ENCODE data around the gene RAB28.

RAB28 gene

DNA sequence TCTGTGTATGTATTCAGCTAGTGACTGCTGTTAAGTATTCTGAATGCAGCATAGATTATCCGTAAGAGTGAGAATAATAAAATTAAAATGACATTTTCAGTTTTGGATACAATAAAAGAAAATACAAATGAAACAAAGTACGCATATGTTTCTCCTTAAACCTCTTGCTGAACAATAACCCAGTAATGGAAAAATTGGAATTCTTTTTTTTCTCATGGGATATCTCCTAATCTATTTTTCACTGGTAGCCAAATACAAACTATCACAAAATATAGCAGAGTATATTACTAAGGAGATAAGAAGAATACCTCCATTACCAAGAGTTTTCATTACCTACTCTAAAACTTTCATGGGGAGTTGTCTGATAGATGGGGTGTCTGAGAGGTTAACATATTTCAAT, 6.0 kb downstream of the RAB28 start:
- H3K4me1 ChIP-seq (ENCODE audit: control insufficient read depth, insufficient read depth, low read length), result peaks cover 9% of the 10 kb centered on the region
- H3K27ac ChIP-seq (ENCODE audit: low read length), result no peak overlapping the region
- no peak overlapping the region for H3K4me3 ChIP-seq (ENCODE audit: low read length in 2 of 2)
- H3K9me3 ChIP-seq (ENCODE audit: control insufficient read depth in 2 of 2, low read length in 2 of 2), result no peaks in the 10 kb centered on the region
- H3K9ac ChIP-seq (ENCODE audit: low read length in 2 of 2), result peak overlapping the region in 1 of 2 donors; percentile 11
- H3K36me3 ChIP-seq (ENCODE audit: control insufficient read depth in 2 of 2, insufficient read depth in 2 of 2, low read length in 2 of 2), result no peaks in the 10 kb centered on the region
- H3K27me3 ChIP-seq (ENCODE audit: control insufficient read depth in 1 of 2, insufficient read depth in 2 of 2, low read length in 2 of 2), result no peaks in the 10 kb centered on the region

DNA sequence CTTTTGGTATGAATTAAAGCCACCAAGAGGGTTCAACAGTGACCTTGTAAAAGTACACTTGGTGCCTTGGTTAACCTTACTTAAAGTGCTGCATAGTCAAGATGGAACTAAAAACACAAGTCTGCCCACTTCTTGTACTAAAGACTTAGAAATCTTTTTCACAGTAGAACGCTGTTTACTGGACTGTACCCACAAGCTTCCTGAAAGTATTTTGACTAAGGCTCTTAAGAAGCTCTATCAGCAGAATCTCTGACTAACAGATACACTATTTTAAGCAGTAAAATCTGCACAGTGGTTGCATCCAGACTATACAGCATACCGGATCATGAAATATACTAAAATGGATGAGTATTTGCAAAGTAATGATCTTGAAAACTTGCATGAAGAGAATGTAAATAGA, 7.2 kb downstream of the RAB28 start:
- peak overlapping the region in 1 of 2 donors; percentile 9 for H3K4me3 ChIP-seq (ENCODE audit: low read length in 2 of 2)
- no peaks in the 10 kb centered on the region for H3K36me3 ChIP-seq (ENCODE audit: control insufficient read depth in 2 of 2, insufficient read depth in 2 of 2, low read length in 2 of 2)
- no peaks in the 10 kb centered on the region for H3K27me3 ChIP-seq (ENCODE audit: control insufficient read depth in 1 of 2, insufficient read depth in 2 of 2, low read length in 2 of 2)
- H3K9me3 ChIP-seq (ENCODE audit: control insufficient read depth in 2 of 2, low read length in 2 of 2), result no peaks in the 10 kb centered on the region
- no peak overlapping the region for H3K27ac ChIP-seq (ENCODE audit: low read length)
- H3K9ac ChIP-seq (ENCODE audit: low read length in 2 of 2), result no peak overlapping the region
- H3K4me1 ChIP-seq (ENCODE audit: control insufficient read depth, insufficient read depth, low read length), result peaks cover 4% of the 10 kb centered on the region

GRCh38 chr4:13476152-13476551, 8.0 kb downstream of the RAB28 start:
- Histone ChIP-seq H3K9me3 (ENCODE audit: control insufficient read depth in 2 of 2, low read length in 2 of 2) (no peaks in the 10 kb centered on the region), H3K27ac (ENCODE audit: low read length) (no peak overlapping the region), H3K36me3 (ENCODE audit: control insufficient read depth in 2 of 2, insufficient read depth in 2 of 2, low read length in 2 of 2) (no peaks in the 10 kb centered on the region), H3K4me1 (ENCODE audit: control insufficient read depth, insufficient read depth, low read length) (no peaks in the 10 kb centered on the region), H3K9ac (ENCODE audit: low read length in 2 of 2) (no peak overlapping the region), H3K27me3 (ENCODE audit: control insufficient read depth in 1 of 2, insufficient read depth in 2 of 2, low read length in 2 of 2) (no peaks in the 10 kb centered on the region), H3K4me3 (ENCODE audit: low read length in 2 of 2) (no peak overlapping the region)

- Histone ChIP-seq H3K27ac (ENCODE audit: low read length) (no peak overlapping the region), H3K27me3 (ENCODE audit: control insufficient read depth in 1 of 2, insufficient read depth in 2 of 2, low read length in 2 of 2) (no peaks in the 10 kb centered on the region)
These were observed 12.7 kb downstream of the RAB28 start for GRCh38 chr4:13471400-13471799.

GRCh38 chr4:13470379-13470778, 13.8 kb downstream of the RAB28 start:
- no peak overlapping the region for H3K4me3 ChIP-seq (ENCODE audit: low read length in 2 of 2)
- no peak overlapping the region for H3K9ac ChIP-seq (ENCODE audit: low read length in 2 of 2)
- no peaks in the 10 kb centered on the region for H3K36me3 ChIP-seq (ENCODE audit: control insufficient read depth in 2 of 2, insufficient read depth in 2 of 2, low read length in 2 of 2)
- no peak overlapping the region for H3K27ac ChIP-seq (ENCODE audit: low read length)
- H3K9me3 ChIP-seq (ENCODE audit: control insufficient read depth in 2 of 2, low read length in 2 of 2), result no peaks in the 10 kb centered on the region
- no peaks in the 10 kb centered on the region for H3K27me3 ChIP-seq (ENCODE audit: control insufficient read depth in 1 of 2, insufficient read depth in 2 of 2, low read length in 2 of 2)
- H3K4me1 ChIP-seq (ENCODE audit: control insufficient read depth, insufficient read depth, low read length), result no peaks in the 10 kb centered on the region

More at GRCh38 chr4:13471400-13471799, 12.7 kb downstream of the RAB28 start:
- Histone ChIP-seq H3K36me3 (ENCODE audit: control insufficient read depth in 2 of 2, insufficient read depth in 2 of 2, low read length in 2 of 2) (no peaks in the 10 kb centered on the region), H3K4me3 (ENCODE audit: low read length in 2 of 2) (no peak overlapping the region), H3K4me1 (ENCODE audit: control insufficient read depth, insufficient read depth, low read length) (no peaks in the 10 kb centered on the region), H3K9ac (ENCODE audit: low read length in 2 of 2) (no peak overlapping the region), H3K9me3 (ENCODE audit: control insufficient read depth in 2 of 2, low read length in 2 of 2) (no peaks in the 10 kb centered on the region)

GRCh38 chr4:13464973-13465372, 19.2 kb downstream of the RAB28 start:
- H3K4me1 ChIP-seq (ENCODE audit: control insufficient read depth, insufficient read depth, low read length), result no peaks in the 10 kb centered on the region
- H3K27me3 ChIP-seq (ENCODE audit: control insufficient read depth in 1 of 2, insufficient read depth in 2 of 2, low read length in 2 of 2), result no peaks in the 10 kb centered on the region
- H3K9ac ChIP-seq (ENCODE audit: low read length in 2 of 2), result no peak overlapping the region
- no peaks in the 10 kb centered on the region for H3K36me3 ChIP-seq (ENCODE audit: control insufficient read depth in 2 of 2, insufficient read depth in 2 of 2, low read length in 2 of 2)
- no peak overlapping the region for H3K27ac ChIP-seq (ENCODE audit: low read length)
- no peak overlapping the region for H3K4me3 ChIP-seq (ENCODE audit: low read length in 2 of 2)
- no peaks in the 10 kb centered on the region for H3K9me3 ChIP-seq (ENCODE audit: control insufficient read depth in 2 of 2, low read length in 2 of 2)

GRCh38 chr4:13464543-13464942, 19.6 kb downstream of the RAB28 start:
- Histone ChIP-seq H3K4me1 (ENCODE audit: control insufficient read depth, insufficient read depth, low read length) (no peaks in the 10 kb centered on the region), H3K9me3 (ENCODE audit: control insufficient read depth in 2 of 2, low read length in 2 of 2) (no peaks in the 10 kb centered on the region), H3K4me3 (ENCODE audit: low read length in 2 of 2) (no peak overlapping the region), H3K27ac (ENCODE audit: low read length) (no peak overlapping the region), H3K36me3 (ENCODE audit: control insufficient read depth in 2 of 2, insufficient read depth in 2 of 2, low read length in 2 of 2) (no peaks in the 10 kb centered on the region), H3K27me3 (ENCODE audit: control insufficient read depth in 1 of 2, insufficient read depth in 2 of 2, low read length in 2 of 2) (no peaks in the 10 kb centered on the region), H3K9ac (ENCODE audit: low read length in 2 of 2) (no peak overlapping the region)

DNA sequence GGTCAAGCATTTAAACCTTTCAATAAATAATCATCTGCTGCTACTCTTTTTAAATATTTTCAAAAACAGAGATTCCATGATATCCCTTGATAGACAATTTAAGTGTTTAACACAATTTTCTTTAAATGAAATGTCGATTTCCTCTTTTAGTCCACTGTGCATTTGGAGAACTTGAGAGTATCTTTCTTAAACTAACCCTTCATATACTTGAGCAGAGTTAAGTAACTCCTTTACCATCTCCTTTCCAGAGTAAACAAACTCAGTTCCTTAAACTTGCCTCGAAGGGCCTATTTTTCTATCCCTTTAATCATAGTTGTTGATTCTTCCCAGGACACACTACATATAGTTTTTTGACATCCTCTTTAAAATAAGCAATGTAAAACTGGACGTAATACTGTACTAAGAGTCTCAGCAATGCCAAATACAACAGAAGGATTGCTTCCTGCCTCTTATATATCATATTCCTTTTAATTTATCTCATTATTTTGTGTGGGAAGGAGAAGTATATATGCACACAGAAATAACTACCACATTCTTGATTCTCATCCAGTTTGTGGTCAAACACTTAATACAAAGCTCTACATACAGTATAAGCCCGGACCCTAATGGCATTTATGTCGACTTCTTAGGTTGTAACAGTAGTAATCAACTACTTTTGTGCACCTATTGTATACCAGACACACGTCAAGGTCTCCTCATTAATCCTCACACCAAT, 22.8 kb downstream of the RAB28 start:
- H3K4me3 ChIP-seq (ENCODE audit: low read length in 2 of 2), result no peak overlapping the region
- no peaks in the 10 kb centered on the region for H3K4me1 ChIP-seq (ENCODE audit: control insufficient read depth, insufficient read depth, low read length)
- H3K9me3 ChIP-seq (ENCODE audit: control insufficient read depth in 2 of 2, low read length in 2 of 2), result no peaks in the 10 kb centered on the region
- peaks cover 3 to 6% of the 10 kb centered on the region in 2 donors for H3K36me3 ChIP-seq (ENCODE audit: control insufficient read depth in 2 of 2, insufficient read depth in 2 of 2, low read length in 2 of 2)
- H3K27me3 ChIP-seq (ENCODE audit: control insufficient read depth in 1 of 2, insufficient read depth in 2 of 2, low read length in 2 of 2), result no peaks in the 10 kb centered on the region
- H3K9ac ChIP-seq (ENCODE audit: low read length in 2 of 2), result no peak overlapping the region
- H3K27ac ChIP-seq (ENCODE audit: low read length), result no peak overlapping the region

DNA sequence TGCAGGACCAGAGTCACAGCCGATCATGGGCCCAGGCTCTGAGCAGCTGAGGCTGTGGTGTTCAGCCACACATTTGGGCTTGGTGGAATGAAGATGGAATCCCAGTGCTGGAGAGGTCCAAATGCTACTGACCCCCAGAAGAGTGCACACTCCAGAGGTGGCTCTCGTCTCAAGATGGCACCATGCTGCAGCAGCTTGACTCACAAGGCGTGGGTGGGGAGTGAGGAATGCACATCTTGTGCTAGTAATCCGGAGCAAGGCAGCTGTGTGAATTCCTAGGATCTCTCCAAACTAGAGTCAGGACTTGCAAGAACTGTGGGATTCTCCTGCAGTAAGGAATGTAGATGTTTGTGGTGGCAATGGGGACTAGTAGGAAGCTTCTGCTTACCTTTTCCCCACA, 28.7 kb downstream of the RAB28 start:
- Histone ChIP-seq H3K9ac (ENCODE audit: low read length in 2 of 2) (no peak overlapping the region), H3K4me3 (ENCODE audit: low read length in 2 of 2) (no peak overlapping the region), H3K36me3 (ENCODE audit: control insufficient read depth in 2 of 2, insufficient read depth in 2 of 2, low read length in 2 of 2) (peaks cover 16 to 20% of the 10 kb centered on the region in 2 donors), H3K9me3 (ENCODE audit: control insufficient read depth in 2 of 2, low read length in 2 of 2) (no peaks in the 10 kb centered on the region), H3K27ac (ENCODE audit: low read length) (no peak overlapping the region), H3K27me3 (ENCODE audit: control insufficient read depth in 1 of 2, insufficient read depth in 2 of 2, low read length in 2 of 2) (no peaks in the 10 kb centered on the region), H3K4me1 (ENCODE audit: control insufficient read depth, insufficient read depth, low read length) (no peaks in the 10 kb centered on the region)

DNA sequence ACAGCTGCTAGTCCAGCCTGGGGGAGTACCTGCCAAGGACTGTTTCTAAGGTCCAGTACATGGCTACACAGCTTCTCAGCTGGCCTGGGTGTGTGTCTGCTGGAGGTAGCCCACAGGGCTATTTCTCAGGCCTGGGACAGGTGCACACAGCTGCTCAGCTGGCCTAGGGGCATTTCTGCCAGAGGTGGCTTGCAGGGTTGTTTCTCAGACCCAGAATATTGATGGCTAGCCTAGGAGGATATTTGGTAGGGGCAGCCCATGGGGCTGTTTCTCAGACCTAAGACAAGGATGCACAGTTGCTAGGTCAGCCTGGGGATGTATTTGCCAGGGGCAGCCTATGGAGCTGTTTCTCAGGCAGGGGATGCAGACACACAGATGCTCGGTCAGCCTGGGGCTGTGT, 29.4 kb downstream of the RAB28 start:
- Histone ChIP-seq H3K27me3 (ENCODE audit: control insufficient read depth in 1 of 2, insufficient read depth in 2 of 2, low read length in 2 of 2) (no peaks in the 10 kb centered on the region), H3K9ac (ENCODE audit: low read length in 2 of 2) (no peak overlapping the region), H3K27ac (ENCODE audit: low read length) (no peak overlapping the region), H3K36me3 (ENCODE audit: control insufficient read depth in 2 of 2, insufficient read depth in 2 of 2, low read length in 2 of 2) (peaks cover 16 to 20% of the 10 kb centered on the region in 2 donors), H3K4me3 (ENCODE audit: low read length in 2 of 2) (no peak overlapping the region), H3K9me3 (ENCODE audit: control insufficient read depth in 2 of 2, low read length in 2 of 2) (no peaks in the 10 kb centered on the region), H3K4me1 (ENCODE audit: control insufficient read depth, insufficient read depth, low read length) (no peaks in the 10 kb centered on the region)

DNA sequence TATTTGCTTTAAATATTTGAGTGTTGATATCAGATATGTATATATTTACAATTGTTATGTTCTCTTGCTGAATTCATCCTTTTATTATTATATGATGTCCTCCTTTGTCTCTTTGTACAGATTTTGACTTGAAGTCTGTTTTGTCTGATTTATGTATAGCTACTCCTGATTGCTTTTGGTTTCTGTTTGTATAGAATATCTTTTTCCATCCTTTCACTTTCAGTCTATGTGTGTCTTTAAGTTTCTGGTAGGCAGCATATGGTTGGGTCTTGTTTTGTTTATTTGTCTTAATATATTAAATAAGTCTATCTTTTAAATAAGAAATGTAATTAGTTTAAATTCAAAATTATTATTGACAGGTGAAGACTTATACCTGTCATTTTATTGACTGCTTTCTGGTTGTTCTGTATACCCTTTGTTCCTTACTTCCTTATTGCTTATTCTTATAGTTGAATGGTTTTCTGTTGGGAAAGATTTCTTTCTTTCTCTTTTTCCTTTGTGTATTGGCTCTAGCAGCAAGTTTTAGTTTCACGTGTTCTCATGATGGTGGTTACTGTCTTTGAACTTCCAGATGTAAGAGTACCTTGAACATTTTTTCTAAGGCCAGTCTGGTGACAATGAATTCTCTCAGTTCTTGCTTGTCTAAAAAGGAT, 31.1 kb downstream of the RAB28 start:
- Histone ChIP-seq H3K9me3 (ENCODE audit: control insufficient read depth in 2 of 2, low read length in 2 of 2) (no peaks in the 10 kb centered on the region), H3K4me1 (ENCODE audit: control insufficient read depth, insufficient read depth, low read length) (no peaks in the 10 kb centered on the region), H3K27ac (ENCODE audit: low read length) (no peak overlapping the region), H3K36me3 (ENCODE audit: control insufficient read depth in 2 of 2, insufficient read depth in 2 of 2, low read length in 2 of 2) (peaks cover 13 to 14% of the 10 kb centered on the region in 2 donors), H3K9ac (ENCODE audit: low read length in 2 of 2) (no peak overlapping the region), H3K27me3 (ENCODE audit: control insufficient read depth in 1 of 2, insufficient read depth in 2 of 2, low read length in 2 of 2) (no peaks in the 10 kb centered on the region), H3K4me3 (ENCODE audit: low read length in 2 of 2) (no peak overlapping the region)

Measured in stomach smooth muscle (tissue), 2 donors.